HG02588 (cell line): ENCODE measurements around the gene PLXNA2.

ENCODE experiments used
- ATAC-seq: cut with Tn5 transposase; IDR thresholded peaks from one replicate; pipeline ENCODE4 v1.9.1; 2021; ENCODE audit warnings: mild to moderate bottlenecking, moderate library complexity; ENCODE audit not compliant: unreplicated experiment

PLXNA2 gene

GRCh38 chr1:208126108-208126507, 118.1 kb downstream of the PLXNA2 start:
- no peak for ATAC-seq

- ATAC-seq = no peak
Observed at GRCh38 chr1:208122612-208123358, 121.4 kb downstream of the PLXNA2 start.

GRCh38 chr1:208121813-208122364, 122.3 kb downstream of the PLXNA2 start:
- ATAC-seq = no peak

GRCh38 chr1:208120431-208120790, 123.8 kb downstream of the PLXNA2 start:
- no peak for ATAC-seq

GRCh38 chr1:208118841-208119606, 125.2 kb downstream of the PLXNA2 start:
- ATAC-seq = no peak

- no peak for ATAC-seq
Observed at GRCh38 chr1:208118306-208118705, 125.9 kb downstream of the PLXNA2 start.

GRCh38 chr1:208117826-208118225, 126.4 kb downstream of the PLXNA2 start:
- no peak for ATAC-seq

GRCh38 chr1:208117409-208117808, 126.8 kb downstream of the PLXNA2 start:
- no peak for ATAC-seq

GRCh38 chr1:208115924-208116640, 128.1 kb downstream of the PLXNA2 start:
- no peak for ATAC-seq

GRCh38 chr1:208113011-208113410, 131.2 kb downstream of the PLXNA2 start:
- ATAC-seq = no peak

GRCh38 chr1:208112401-208112800, 131.8 kb downstream of the PLXNA2 start:
- ATAC-seq = no peak

- no peak for ATAC-seq
Observed at GRCh38 chr1:208111646-208112190, 132.5 kb downstream of the PLXNA2 start.

- ATAC-seq = no peak
Observed at GRCh38 chr1:208110296-208110695, 133.9 kb downstream of the PLXNA2 start.

- no peak for ATAC-seq
Observed at GRCh38 chr1:208108646-208109330, 135.4 kb downstream of the PLXNA2 start.

- ATAC-seq = no peak
Observed at GRCh38 chr1:208108213-208108608, 136.0 kb downstream of the PLXNA2 start.

GRCh38 chr1:208107425-208108212, 136.6 kb downstream of the PLXNA2 start:
- ATAC-seq = no peak

- no peak for ATAC-seq
Observed at GRCh38 chr1:208106218-208106617, 138.0 kb downstream of the PLXNA2 start.

GRCh38 chr1:208105756-208106155, 138.4 kb downstream of the PLXNA2 start:
- no peak for ATAC-seq

GRCh38 chr1:208103597-208104513, 140.3 kb downstream of the PLXNA2 start:
- ATAC-seq = no peak
